DMS53 treated with DMSO at 0.1 percent for 48 hours (cell line): Measurements from ENCODE around the gene UBE2D2.

Source experiments
- DNase-seq: peaks from one replicate; lab custom pipeline; 2025; ENCODE audit not compliant: unreplicated experiment; lab: John Stamatoyannopoulos, UW

The UBE2D2 gene

GRCh38 chr5:139658928-139659667 lies 98.0 kb downstream of the UBE2D2 start:
- no peak for DNase-seq

GRCh38 chr5:139659695-139660101 lies 98.6 kb downstream of the UBE2D2 start:
- no peak for DNase-seq

- DNase-seq: peak; percentile 62
Observed at GRCh38 chr5:139660105-139660922, 99.2 kb downstream of the UBE2D2 start.

GRCh38 chr5:139660923-139661814 lies 100.0 kb downstream of the UBE2D2 start:
- no peak for DNase-seq

GRCh38 chr5:139662617-139663016 lies 101.5 kb downstream of the UBE2D2 start:
- DNase-seq: no peak

GRCh38 chr5:139663207-139664085 lies 102.3 kb downstream of the UBE2D2 start:
- no peak for DNase-seq

GRCh38 chr5:139664086-139664693 lies 103.1 kb downstream of the UBE2D2 start:
- DNase-seq: no peak

- no peak for DNase-seq
Observed at GRCh38 chr5:139664727-139665351, 103.7 kb downstream of the UBE2D2 start.

- no peak for DNase-seq
Observed at GRCh38 chr5:139665626-139666025, 104.5 kb downstream of the UBE2D2 start.

- DNase-seq: no peak
Observed at GRCh38 chr5:139666551-139666950, 105.4 kb downstream of the UBE2D2 start.

GRCh38 chr5:139667001-139667729 lies 106.0 kb downstream of the UBE2D2 start:
- no peak for DNase-seq

- no peak for DNase-seq
Observed at GRCh38 chr5:139667730-139668063, 106.6 kb downstream of the UBE2D2 start.

GRCh38 chr5:139668064-139668880 lies 107.1 kb downstream of the UBE2D2 start:
- no peak for DNase-seq

GRCh38 chr5:139668924-139669661 lies 108.0 kb downstream of the UBE2D2 start:
- no peak for DNase-seq

GRCh38 chr5:139669662-139670368 lies 108.7 kb downstream of the UBE2D2 start:
- DNase-seq: peak; percentile 21

GRCh38 chr5:139670369-139671095 lies 109.4 kb downstream of the UBE2D2 start:
- DNase-seq: peak; percentile 92
